H1 (cell line): ENCODE measurements around the gene G3BP1. TPM values are rescaled to one million over a fixed set of nuclear protein-coding genes. Genes with fewer than 3 reads are reported as not detected.

Source experiments
- CTCF ChIA-PET: fragments of 300-600 bp; sonication (Branson Sonifier 250); formaldehyde crosslinking; loops from one replicate; lab custom pipeline; 2021; ENCODE audit not compliant: partially characterized antibody; lab: Charles Lee
- POLR2A ChIA-PET: fragments of 300-600 bp; sonication (Branson Sonifier 250); formaldehyde crosslinking; loops from one replicate; lab custom pipeline; 2021; ENCODE audit warnings: inconsistent platforms; ENCODE audit not compliant: partially characterized antibody; lab: Charles Lee
- DNase-seq, 2 experiments: peaks; one replicate each; pipeline versions ENCODE4 v3.0.0 to v3.0.0-alpha.2; 2010 to 2022; ENCODE audit warnings: low spot score in 2 of 2, low read depth in 1 of 2, mixed read lengths in 1 of 2
- FAIRE-seq: peaks from 2 replicates; lab custom pipeline; 2011; peaks lifted over from hg19 to GRCh38; lab: Jason Lieb, UNC
- H2AFZ ChIP-seq: 2 replicates; pipeline ENCODE4 v1.8.1; 2012; ENCODE audit warnings: low read length, inconsistent platforms
- H2AK5ac ChIP-seq: 2 replicates; pipeline ENCODE4 v1.6.1; 2013; ENCODE audit warnings: low read depth, low read length
- H2BK120ac ChIP-seq: replicated peaks from 2 replicates; pipeline ENCODE3; 2013; ENCODE audit warnings: low read depth, low read length, inconsistent platforms
- H2BK12ac ChIP-seq: 2 replicates; pipeline ENCODE4 v1.6.1; 2013; ENCODE audit warnings: low read depth, low read length
- H2BK15ac ChIP-seq: 2 replicates; pipeline ENCODE4 v1.6.1; 2013; ENCODE audit warnings: low read length
- H2BK20ac ChIP-seq: 2 replicates; pipeline ENCODE4 v1.6.1; 2013; ENCODE audit warnings: low read length
- H2BK5ac ChIP-seq: 2 replicates; pipeline ENCODE4 v1.6.1; 2013; ENCODE audit warnings: low read depth, low read length
- H3K14ac ChIP-seq: 2 replicates; pipeline ENCODE4 v1.6.1; 2013; ENCODE audit warnings: inconsistent platforms; ENCODE audit not compliant: insufficient read length
- H3K18ac ChIP-seq: 2 replicates; pipeline ENCODE4 v1.6.1; 2013; ENCODE audit warnings: low read length; ENCODE audit errors: extremely low read depth
- H3K23ac ChIP-seq: 2 replicates; pipeline ENCODE4 v1.6.1; 2013; ENCODE audit warnings: inconsistent platforms; ENCODE audit not compliant: insufficient read length
- H3K23me2 ChIP-seq: 2 replicates; pipeline ENCODE4 v1.6.1; 2013; ENCODE audit warnings: low read depth, low read length
- H3K27ac ChIP-seq: 2 replicates; pipeline ENCODE4 v1.6.1; 2011; ENCODE audit warnings: low read depth, low read length, inconsistent platforms
- H3K27me3 ChIP-seq, 4 experiments: replicated peaks in 1 of 4; 1 replicate in 1 of 4; 2 replicates in 3 of 4; pipeline versions ENCODE4 v1.6.1 to v1.8.1; 2011 to 2013; ENCODE audit warnings: low read length in 3 of 4, mild to moderate bottlenecking in 3 of 4, inconsistent platforms in 2 of 4, mixed read lengths in 2 of 4, moderate library complexity in 1 of 4; ENCODE audit not compliant: control insufficient read depth in 3 of 4, insufficient read depth in 3 of 4; ENCODE audit errors: extremely low read depth in 1 of 4
- H3K36me3 ChIP-seq, 4 experiments: 2 replicates each; pipeline versions ENCODE4 v1.6.1 to v1.8.1; 2011 to 2013; ENCODE audit warnings: mild to moderate bottlenecking in 4 of 4, low read length in 3 of 4, moderate library complexity in 2 of 4, control low read depth in 1 of 4, inconsistent platforms in 1 of 4; ENCODE audit not compliant: insufficient read depth in 4 of 4, control insufficient read depth in 2 of 4
- H3K4ac ChIP-seq: replicated peaks from 2 replicates; pipeline ENCODE3; 2013; ENCODE audit warnings: low read length, low read depth, mixed read lengths, inconsistent platforms; ENCODE audit not compliant: insufficient read length
- H3K4me1 ChIP-seq, 4 experiments: replicated peaks in 1 of 4; 1 replicate in 1 of 4; 2 replicates in 3 of 4; pipeline versions ENCODE4 v1.6.1 to v1.8.1; 2011 to 2013; ENCODE audit warnings: low read length in 3 of 4, inconsistent platforms in 2 of 4, mixed read lengths in 1 of 4; ENCODE audit not compliant: insufficient read depth in 4 of 4, control insufficient read depth in 3 of 4
- H3K4me2 ChIP-seq, 2 experiments: 2 replicates each; pipeline versions ENCODE4 v1.6.1 to v1.8.1; 2011 to 2013; ENCODE audit warnings: low read depth in 2 of 2, low read length in 2 of 2, control low read depth in 1 of 2, inconsistent platforms in 1 of 2, mild to moderate bottlenecking in 1 of 2; ENCODE audit not compliant: insufficient read depth in 1 of 2
- H3K4me3 ChIP-seq, 4 experiments: fragments of 200-600, 300-600 bp in 1 of 4; sonication (generic), shearing (Covaris generic), sonication (Bioruptor Twin) in 1 of 4; 2 replicates each; pipeline versions ENCODE4 v1.5.1 to v1.8.1; 2011 to 2016; ENCODE audit warnings: low read length in 4 of 4, low read depth in 3 of 4, control low read depth in 2 of 4, inconsistent platforms in 2 of 4, mild to moderate bottlenecking in 2 of 4, mixed read lengths in 1 of 4, moderate library complexity in 1 of 4; ENCODE audit not compliant: insufficient read depth in 2 of 4; ENCODE audit errors: extremely low read depth in 1 of 4
- H3K56ac ChIP-seq: replicated peaks from 2 replicates; pipeline ENCODE3; 2013; ENCODE audit warnings: low read depth, mild to moderate bottlenecking, mixed read lengths, low read length, inconsistent platforms; ENCODE audit not compliant: insufficient read length
- H3K79me1 ChIP-seq: 2 replicates; pipeline ENCODE4 v1.6.1; 2013; ENCODE audit warnings: low read depth, low read length, control low read depth
- H3K79me2 ChIP-seq, 2 experiments: 2 replicates each; pipeline versions ENCODE4 v1.6.1 to v1.8.1; 2012 to 2013; ENCODE audit warnings: low read length in 2 of 2, mild to moderate bottlenecking in 2 of 2, inconsistent platforms in 1 of 2; ENCODE audit not compliant: insufficient read depth in 2 of 2, control insufficient read depth in 1 of 2
- H3K9ac ChIP-seq, 4 experiments: replicated peaks in 1 of 4; 1 replicate in 1 of 4; 2 replicates in 3 of 4; pipeline versions ENCODE4 v1.6.1 to v1.8.1; 2011 to 2013; ENCODE audit warnings: low read depth in 3 of 4, low read length in 3 of 4, control low read depth in 2 of 4, mild to moderate bottlenecking in 2 of 4, moderate library complexity in 2 of 4, inconsistent platforms in 1 of 4; ENCODE audit errors: extremely low read depth in 1 of 4
- H3K9me3 ChIP-seq, 2 experiments: 2 replicates each; pipeline versions ENCODE4 v1.6.1 to v1.8.1; 2012 to 2013; ENCODE audit warnings: mild to moderate bottlenecking in 2 of 2, moderate library complexity in 2 of 2, control low read depth in 1 of 2, inconsistent platforms in 1 of 2, low read depth in 1 of 2, low read length in 1 of 2, mixed read lengths in 1 of 2; ENCODE audit not compliant: insufficient read depth in 2 of 2
- H4K20me1 ChIP-seq, 2 experiments: replicated peaks in 1 of 2; 2 replicates each; pipeline versions ENCODE3 to v1.8.1; 2011 to 2013; ENCODE audit warnings: inconsistent platforms in 2 of 2, low read length in 2 of 2, mild to moderate bottlenecking in 1 of 2; ENCODE audit not compliant: insufficient read depth in 2 of 2, control insufficient read depth in 1 of 2
- H4K5ac ChIP-seq: 2 replicates; pipeline ENCODE4 v1.6.1; 2013; ENCODE audit warnings: low read length, low read depth, mixed read lengths, inconsistent platforms; ENCODE audit not compliant: insufficient read length
- H4K8ac ChIP-seq: 2 replicates; pipeline ENCODE4 v1.8.0; 2013; ENCODE audit warnings: mild to moderate bottlenecking, moderate library complexity, low read length, inconsistent platforms; ENCODE audit not compliant: insufficient read depth; ENCODE audit errors: extremely low read depth
- H4K91ac ChIP-seq: replicated peaks from 2 replicates; pipeline ENCODE3; 2013; ENCODE audit warnings: low read length, mixed read lengths, inconsistent platforms; ENCODE audit not compliant: insufficient read length
- ASH2L ChIP-seq: fragments of 200-600, 300-600 bp; sonication (generic); IDR thresholded peaks from one replicate; pipeline ENCODE4 v1.7.1; 2017; ENCODE audit warnings: low read length
- BACH1 ChIP-seq: IDR thresholded peaks from 2 replicates; pipeline ENCODE4 v1.6.1; 2012; ENCODE audit warnings: low read length, improper control_type of control experiment
- CBX8 ChIP-seq: fragments of 300-800, 300-1000 bp; sonication (generic); IDR thresholded peaks from 2 replicates; pipeline ENCODE4 v1.7.1; 2016; ENCODE audit warnings: low read depth, low read length, borderline replicate concordance
- CEBPB ChIP-seq: IDR thresholded peaks from 2 replicates; pipeline ENCODE4 v1.6.1; 2012; ENCODE audit warnings: low read depth, low read length
- FOSL1 ChIP-seq: IDR thresholded peaks from 2 replicates; pipeline ENCODE4 v1.6.1; 2011; ENCODE audit warnings: mild to moderate bottlenecking, low read depth, low read length, moderate library complexity; ENCODE audit not compliant: insufficient read depth
- JUN ChIP-seq: IDR thresholded peaks from 2 replicates; pipeline ENCODE4 v1.6.1; 2011; ENCODE audit warnings: low read depth, mild to moderate bottlenecking, improper control_type of control experiment, low read length
- KDM5A ChIP-seq: fragments of 200-600 bp; IDR thresholded peaks from 2 replicates; pipeline ENCODE4 v1.7.1; 2012; ENCODE audit warnings: mild to moderate bottlenecking, low read length, inconsistent platforms, mixed read lengths
- MAX ChIP-seq: IDR thresholded peaks from 2 replicates; pipeline ENCODE4 v1.6.1; 2012; ENCODE audit warnings: inconsistent platforms
- PHF8 ChIP-seq: fragments of 200-600 bp; sonication (generic); conservative IDR thresholded peaks from 2 replicates; pipeline ENCODE4 v1.7.1; 2012; ENCODE audit warnings: low read depth, mild to moderate bottlenecking, inconsistent platforms, low read length, moderate library complexity
- RNF2 ChIP-seq: fragments of 200-900, 300-1000 bp; sonication (generic); IDR thresholded peaks from 2 replicates; pipeline ENCODE4 v1.7.1; 2016; ENCODE audit warnings: borderline replicate concordance, low read depth, mild to moderate bottlenecking, antibody characterized with exemption, low read length; ENCODE audit not compliant: poor library complexity, severe bottlenecking; ENCODE audit errors: missing control alignments
- SIRT6 ChIP-seq: IDR thresholded peaks from one replicate; pipeline ENCODE4 v1.7.1; 2012; ENCODE audit warnings: low read length, inconsistent platforms
- SIX5 ChIP-seq: IDR thresholded peaks from 2 replicates; pipeline ENCODE4 v1.6.1; 2011; ENCODE audit warnings: mild to moderate bottlenecking, low read depth, low read length
- SP1 ChIP-seq: IDR thresholded peaks from 2 replicates; pipeline ENCODE4 v1.6.1; 2011; ENCODE audit warnings: low read depth, low read length
- WGBS, 2 experiments: shearing (Covaris generic) in 1 of 2; methylation state at CpG; one replicate each; pipeline versions ENCODE4 v1.1.6 to v1.1.7; 2013 to 2015; ENCODE audit warnings: low lambda C conversion rate in 2 of 2, mixed read lengths in 2 of 2, inconsistent platforms in 1 of 2, low coverage in 1 of 2, missing lambda C conversion rate in 1 of 2; ENCODE audit not compliant: insufficient replicate concordance in 2 of 2, insufficient coverage in 1 of 2, insufficient read length in 1 of 2; ENCODE audit errors: extremely low coverage in 1 of 2, missing lambda C conversion rate in 1 of 2; 5-methylcytosine and 5-hydroxymethylcytosine counted together
- polyA plus RNA-seq, 7 experiments: library from polyadenylated mRNA; depleted of rRNA in 3 of 7; stranded (reverse) in 5 of 7; unstranded in 2 of 7; fragments of >200 nt in 5 of 7; fragments of 200-250 nt in 2 of 7; gene quantifications; 1 replicate in 5 of 7; 2 replicates in 1 of 7; 4 replicates in 1 of 7; pipeline versions ENCODE4 v1.2.1 to v1.2.3, GENCODE V29; 2011 to 2013; ENCODE audit warnings: missing spikeins in 2 of 7, mixed read lengths in 2 of 7
- total RNA-seq: library from RNA; stranded (reverse); fragmentation: NEBNext Ultra II Directional; extraction: Animal tissue kit (Norgen Biotek cat#: 25700); gene quantifications from 2 replicates; pipeline ENCODE4 v1.2.1, GENCODE V29; 2021
- TF ChIP-seq, protein P1 (sequence below): IDR thresholded peaks from 2 replicates; pipeline ENCODE4 v1.6.1; 2011; ENCODE audit warnings: low read length, improper control_type of control experiment

The G3BP1 gene
- total and polyA plus RNA-seq, 2 of the 8 experiments (the other 6 are each of a cell fraction or from before 2014, with no cell fraction given), result 71.2 to 516 TPM

- Histone ChIP-seq H3K79me2 (no peaks in the 10 kb centered on the region), H3K4me1 (no peaks in the 10 kb centered on the region), H3K36me3 (peaks cover 0 to 4% (median 1%) of the 10 kb centered on the region in 4 experiments; a peak in 1 of 8 replicates), H2BK120ac (no peak overlapping the region), H3K9me3 (no peaks in the 10 kb centered on the region)
- DNase-seq (no peak), FAIRE-seq (no peak)
- TF ChIP-seq SIRT6 (no peak), CBX8 (no peak), SIX5 (no peak), RNF2 (no peak), ASH2L (no peak), KDM5A (no peak), JUN (no peak), SP1 (no peak), CEBPB (no peak), BACH1 (no peak), MAX (no peak), PHF8 (no peak), FOSL1 (no peak)
- TF ChIP-seq, protein P1, sequence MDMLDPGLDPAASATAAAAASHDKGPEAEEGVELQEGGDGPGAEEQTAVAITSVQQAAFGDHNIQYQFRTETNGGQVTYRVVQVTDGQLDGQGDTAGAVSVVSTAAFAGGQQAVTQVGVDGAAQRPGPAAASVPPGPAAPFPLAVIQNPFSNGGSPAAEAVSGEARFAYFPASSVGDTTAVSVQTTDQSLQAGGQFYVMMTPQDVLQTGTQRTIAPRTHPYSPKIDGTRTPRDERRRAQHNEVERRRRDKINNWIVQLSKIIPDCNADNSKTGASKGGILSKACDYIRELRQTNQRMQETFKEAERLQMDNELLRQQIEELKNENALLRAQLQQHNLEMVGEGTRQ, result no peak
- TF ChIP-seq, all 59 proteins: peak for 0
- no peak overlapping the region for H2BK15ac ChIP-seq
- H3K23me2 ChIP-seq, result no peaks in the 10 kb centered on the region
- WGBS, 2 experiments, result 89% methylated on average over 3 of the region's 3 CpGs; no CpG with 5 or more reads in 1 of the 2 experiments
- no peak overlapping the region for H2BK12ac ChIP-seq
- no peaks in the 10 kb centered on the region for H3K27me3 ChIP-seq
- H2AFZ ChIP-seq, result no peak overlapping the region
- no peak overlapping the region for H3K4ac ChIP-seq
- H3K79me1 ChIP-seq, result no peaks in the 10 kb centered on the region
- H2BK5ac ChIP-seq, result no peak overlapping the region
- H2BK20ac ChIP-seq, result no peak overlapping the region
- no peak overlapping the region for H3K4me3 ChIP-seq
- H3K18ac ChIP-seq, result no peak overlapping the region
- H3K9ac ChIP-seq, result no peak overlapping the region
- CTCF ChIA-PET, result interaction anchor here (0.9 to 1.5 kb wide), 3 partner anchors 70 to 528 kb away, joined by 3 to 6 read pairs (median 5); no protein-coding TSS in a partner anchor
- no peak overlapping the region for H3K4me2 ChIP-seq
- H2AK5ac ChIP-seq, result no peak overlapping the region
- H3K23ac ChIP-seq, result no peak overlapping the region
- no peak overlapping the region for H3K27ac ChIP-seq
- no peak overlapping the region for H4K5ac ChIP-seq
- no peak overlapping the region for H3K14ac ChIP-seq
- no peak overlapping the region for H3K56ac ChIP-seq
- no peaks in the 10 kb centered on the region for H4K20me1 ChIP-seq
- no peak overlapping the region for H4K91ac ChIP-seq
- H4K8ac ChIP-seq, result no peak overlapping the region
- POLR2A ChIA-PET, result interaction anchor here (1.2 to 1.8 kb wide), 2 partner anchors 8 to 49 kb away, joined by 4 read pairs; no protein-coding TSS in a partner anchor
Measured at GRCh38 chr5:151820271-151820670, 48.5 kb downstream of the G3BP1 start.
